IPS DF 6.9 (cell line): ENCODE measurements around the gene CYP3A5.

Source experiments
- DNase-seq: peaks from one replicate; pipeline ENCODE4 v3.0.0-alpha.2; 2013; ENCODE audit warnings: low read depth, low spot score
- H3K27ac ChIP-seq: one replicate; pipeline ENCODE4 v1.5.1; 2013; ENCODE audit warnings: low read length, control low read depth
- H3K27me3 ChIP-seq: 2 replicates; pipeline ENCODE4 v1.6.1; 2013; ENCODE audit warnings: mild to moderate bottlenecking, low read length; ENCODE audit not compliant: control insufficient read depth, insufficient read depth
- H3K36me3 ChIP-seq: 2 replicates; pipeline ENCODE4 v1.6.1; 2013; ENCODE audit warnings: low read length; ENCODE audit not compliant: control insufficient read depth, insufficient read depth
- H3K4me1 ChIP-seq: 2 replicates; pipeline ENCODE4 v1.6.1; 2013; ENCODE audit warnings: low read length; ENCODE audit not compliant: control insufficient read depth, insufficient read depth
- H3K4me3 ChIP-seq: 2 replicates; pipeline ENCODE4 v1.5.1; 2013; ENCODE audit warnings: mild to moderate bottlenecking, low read length
- H3K9me3 ChIP-seq: 2 replicates; pipeline ENCODE4 v1.6.1; 2013; ENCODE audit warnings: low read length, inconsistent platforms; ENCODE audit not compliant: control insufficient read depth, insufficient read depth
- WGBS: extraction: QIAGEN DNeasy Blood & Tissue Kit; methylation state at CpG from one replicate; pipeline ENCODE4 v1.1.7; 2013; ENCODE audit warnings: mixed read lengths, missing lambda C conversion rate; ENCODE audit not compliant: insufficient read length, insufficient coverage; 5-methylcytosine and 5-hydroxymethylcytosine counted together

CYP3A5 gene

GRCh38 chr7:99625321-99625720 lies 54.5 kb downstream of the CYP3A5 start:
- Histone ChIP-seq H3K36me3 (peaks cover 46% of the 10 kb centered on the region), H3K4me1 (0 out of 2 replicates have a peak, but pooled peaks cover 1% of the 10 kb centered on the region), H3K9me3 (no peaks in the 10 kb centered on the region), H3K27me3 (no peaks in the 10 kb centered on the region), H3K4me3 (no peak overlapping the region), H3K27ac (no peak overlapping the region)
- no CpG with 5 or more reads among the region's 5 CpGs for WGBS
- DNase-seq = no peak

- no peak overlapping the region for H3K4me3 ChIP-seq
Observed at GRCh38 chr7:99624484-99624883, 55.3 kb downstream of the CYP3A5 start.

GRCh38 chr7:99623702-99624447 lies 55.9 kb downstream of the CYP3A5 start:
- no CpG with 5 or more reads among the region's 9 CpGs for WGBS
- no peak for DNase-seq
- H3K27ac ChIP-seq = no peak overlapping the region

More at GRCh38 chr7:99624484-99624883, 55.3 kb downstream of the CYP3A5 start:
- H3K27ac ChIP-seq = no peak overlapping the region
- H3K4me1 ChIP-seq = 0 out of 2 replicates have a peak, but pooled peaks cover 1% of the 10 kb centered on the region
- no CpG with 5 or more reads among the region's 16 CpGs for WGBS
- H3K36me3 ChIP-seq = peaks cover 42% of the 10 kb centered on the region
- no peak for DNase-seq
- no peaks in the 10 kb centered on the region for H3K27me3 ChIP-seq
- H3K9me3 ChIP-seq = no peaks in the 10 kb centered on the region

GRCh38 chr7:99623091-99623693 lies 56.6 kb downstream of the CYP3A5 start:
- Histone ChIP-seq H3K36me3 (peaks cover 42% of the 10 kb centered on the region), H3K4me1 (no peaks in the 10 kb centered on the region), H3K4me3 (no peak overlapping the region)

More at GRCh38 chr7:99623702-99624447, 55.9 kb downstream of the CYP3A5 start:
- H3K36me3 ChIP-seq = peaks cover 40% of the 10 kb centered on the region
- H3K4me3 ChIP-seq = no peak overlapping the region
- H3K9me3 ChIP-seq = no peaks in the 10 kb centered on the region
- H3K27me3 ChIP-seq = no peaks in the 10 kb centered on the region
- H3K4me1 ChIP-seq = 0 out of 2 replicates have a peak, but pooled peaks cover 1% of the 10 kb centered on the region

GRCh38 chr7:99622596-99622995 lies 57.2 kb downstream of the CYP3A5 start:
- no peak for DNase-seq
- H3K36me3 ChIP-seq = peaks cover 42% of the 10 kb centered on the region
- WGBS = no CpG with 5 or more reads among the region's 10 CpGs
- no peaks in the 10 kb centered on the region for H3K4me1 ChIP-seq
- no peak overlapping the region for H3K27ac ChIP-seq
- H3K4me3 ChIP-seq = no peak overlapping the region
- H3K9me3 ChIP-seq = no peaks in the 10 kb centered on the region
- no peaks in the 10 kb centered on the region for H3K27me3 ChIP-seq

More at GRCh38 chr7:99623091-99623693, 56.6 kb downstream of the CYP3A5 start:
- no peak for DNase-seq
- Histone ChIP-seq H3K27ac (no peak overlapping the region), H3K9me3 (no peaks in the 10 kb centered on the region), H3K27me3 (no peaks in the 10 kb centered on the region)
- WGBS = no CpG with 5 or more reads among the region's 7 CpGs

- DNase-seq = no peak
- no CpG with 5 or more reads among the region's 5 CpGs for WGBS
- Histone ChIP-seq H3K4me1 (no peaks in the 10 kb centered on the region), H3K27ac (no peak overlapping the region), H3K4me3 (no peak overlapping the region), H3K9me3 (no peaks in the 10 kb centered on the region), H3K27me3 (no peaks in the 10 kb centered on the region), H3K36me3 (peaks cover 39% of the 10 kb centered on the region)
Observed at GRCh38 chr7:99621271-99621670, 58.5 kb downstream of the CYP3A5 start.

GRCh38 chr7:99619571-99620130 lies 60.1 kb downstream of the CYP3A5 start:
- no peaks in the 10 kb centered on the region for H3K27me3 ChIP-seq
- H3K27ac ChIP-seq = no peak overlapping the region
- DNase-seq = no peak
- H3K4me3 ChIP-seq = no peak overlapping the region
- WGBS = no CpG with 5 or more reads among the region's 18 CpGs
- no peaks in the 10 kb centered on the region for H3K9me3 ChIP-seq
- H3K36me3 ChIP-seq = peaks cover 30% of the 10 kb centered on the region
- H3K4me1 ChIP-seq = no peaks in the 10 kb centered on the region

- DNase-seq = no peak
- H3K27ac ChIP-seq = no peak overlapping the region
- no peaks in the 10 kb centered on the region for H3K27me3 ChIP-seq
- no peaks in the 10 kb centered on the region for H3K9me3 ChIP-seq
- H3K4me3 ChIP-seq = no peak overlapping the region
- peaks cover 21% of the 10 kb centered on the region for H3K36me3 ChIP-seq
- no CpG with 5 or more reads among the region's 3 CpGs for WGBS
- H3K4me1 ChIP-seq = no peaks in the 10 kb centered on the region
Observed at GRCh38 chr7:99618726-99619125, 61.1 kb downstream of the CYP3A5 start.

GRCh38 chr7:99617192-99617781 lies 62.5 kb downstream of the CYP3A5 start:
- no peaks in the 10 kb centered on the region for H3K4me1 ChIP-seq
- no CpG with 5 or more reads among the region's 22 CpGs for WGBS
- H3K4me3 ChIP-seq = peak overlapping the region; percentile 82
- no peak for DNase-seq
- no peaks in the 10 kb centered on the region for H3K9me3 ChIP-seq
- peaks cover 14% of the 10 kb centered on the region; the same call in 1 of the 2 replicates for H3K36me3 ChIP-seq
- H3K27ac ChIP-seq = no peak overlapping the region
- no peaks in the 10 kb centered on the region for H3K27me3 ChIP-seq
